Ovary (tissue), 3 donors: ENCODE results near the gene CP.

Experiments used
- CTCF ChIP-seq, 3 donors: fragments of 450-650 bp in 2 of 3; fragments of 200-600 bp in 1 of 3; IDR thresholded peaks; one replicate each; pipeline versions ENCODE4 v1.5.1 to v1.8.0; 2016 to 2022; ENCODE audit warnings: antibody characterized with exemption in 3 of 3, mild to moderate bottlenecking in 1 of 3
- POLR2A ChIP-seq: fragments of 450-650 bp; IDR thresholded peaks from one replicate; pipeline ENCODE4 v1.6.1; 2017; ENCODE audit warnings: antibody characterized with exemption, mild to moderate bottlenecking, moderate library complexity
- donor health status: DM: no; HTN: no; CAD: no.

- TF ChIP-seq CTCF (IDR thresholded peaks at IDR 0.05) (no peak), POLR2A (no peak)
Observed at GRCh38 chr3:149243540-149243939, 21.9 kb upstream of the CP start.
